Upper lobe of right lung (tissue), 1 donor: ENCODE data around the gene TOR4A. TPM values are rescaled to one million over a fixed set of nuclear protein-coding genes. Genes with fewer than 3 reads are reported as not detected.

Experiments used
- ATAC-seq: fragments of 200-7000 bp; cut with Tn5 transposase; one replicate; pipeline ENCODE4 v1.9.1; 2020; ENCODE audit warnings: mild to moderate bottlenecking, moderate library complexity
- DNase-seq: peaks from one replicate; pipeline ENCODE4 v3.0.0-alpha.2; 2020
- H3K27ac ChIP-seq: fragments of 200-600 bp; one replicate; pipeline ENCODE4 v1.8.0; 2022
- H3K27me3 ChIP-seq: fragments of 200-600 bp; one replicate; pipeline ENCODE4 v1.8.0; 2022; ENCODE audit warnings: mild to moderate bottlenecking
- H3K36me3 ChIP-seq: fragments of 200-600 bp; one replicate; pipeline ENCODE4 v1.8.0; 2022
- H3K4me1 ChIP-seq: fragments of 200-600 bp; one replicate; pipeline ENCODE4 v1.8.0; 2022
- H3K4me3 ChIP-seq: fragments of 200-600 bp; one replicate; pipeline ENCODE4 v1.8.0; 2022; ENCODE audit warnings: mild to moderate bottlenecking
- H3K9me3 ChIP-seq: fragments of 200-600 bp; one replicate; pipeline ENCODE4 v1.8.0; 2022
- intact Hi-C: fragments of 100-400 bp; cut with DNase I; formaldehyde crosslinking; loops from one replicate; pipeline ENCODE4 v1.11.0; 2022
- total RNA-seq: library from RNA; stranded (reverse); fragmentation: NEBNext Ultra II Directional; extraction: Animal tissue kit (Norgen Biotek cat#: 25700); gene quantifications from one replicate; pipeline ENCODE4 v1.2.1, GENCODE V29; 2021
- TF ChIP-seq, protein P1 (sequence below): fragments of 200-600 bp; IDR thresholded peaks from one replicate; pipeline ENCODE4 v1.8.0; 2022; ENCODE audit warnings: antibody characterized with exemption
- donor health status: DM: no; HTN: yes; CAD: no; lungs with severe emphysema.

TOR4A gene
- total RNA-seq, 1 donor from 2014 or later, result 27.4 TPM

DNA sequence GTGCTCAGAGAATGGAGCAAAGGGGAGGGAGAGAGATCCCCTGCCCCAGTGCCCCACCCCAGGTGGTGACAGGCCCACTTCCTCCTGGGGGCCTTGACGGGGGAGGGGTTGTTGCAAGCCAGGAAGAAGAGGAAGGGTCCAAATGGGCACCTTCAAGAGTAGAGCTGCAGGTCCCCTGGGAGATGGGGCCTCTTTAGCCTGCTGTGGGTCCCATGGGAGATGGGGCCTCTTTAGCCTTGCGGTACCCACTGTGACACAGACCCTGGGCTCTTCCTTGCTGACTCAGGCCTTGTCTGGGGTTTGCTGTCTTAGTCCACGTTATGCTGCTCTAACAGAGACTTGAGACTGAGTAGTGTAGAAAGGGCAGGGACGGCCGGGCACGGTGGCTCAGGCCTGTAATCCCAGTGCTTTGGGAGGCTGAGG lies 9.6 kb upstream of the TOR4A start:
- no peaks in the 10 kb centered on the region for H3K27me3 ChIP-seq
- peaks cover 48% of the 10 kb centered on the region for H3K36me3 ChIP-seq
- H3K4me1 ChIP-seq, result peaks cover 25% of the 10 kb centered on the region
- ATAC-seq (no peak), DNase-seq (no peak)
- TF ChIP-seq, protein P1, sequence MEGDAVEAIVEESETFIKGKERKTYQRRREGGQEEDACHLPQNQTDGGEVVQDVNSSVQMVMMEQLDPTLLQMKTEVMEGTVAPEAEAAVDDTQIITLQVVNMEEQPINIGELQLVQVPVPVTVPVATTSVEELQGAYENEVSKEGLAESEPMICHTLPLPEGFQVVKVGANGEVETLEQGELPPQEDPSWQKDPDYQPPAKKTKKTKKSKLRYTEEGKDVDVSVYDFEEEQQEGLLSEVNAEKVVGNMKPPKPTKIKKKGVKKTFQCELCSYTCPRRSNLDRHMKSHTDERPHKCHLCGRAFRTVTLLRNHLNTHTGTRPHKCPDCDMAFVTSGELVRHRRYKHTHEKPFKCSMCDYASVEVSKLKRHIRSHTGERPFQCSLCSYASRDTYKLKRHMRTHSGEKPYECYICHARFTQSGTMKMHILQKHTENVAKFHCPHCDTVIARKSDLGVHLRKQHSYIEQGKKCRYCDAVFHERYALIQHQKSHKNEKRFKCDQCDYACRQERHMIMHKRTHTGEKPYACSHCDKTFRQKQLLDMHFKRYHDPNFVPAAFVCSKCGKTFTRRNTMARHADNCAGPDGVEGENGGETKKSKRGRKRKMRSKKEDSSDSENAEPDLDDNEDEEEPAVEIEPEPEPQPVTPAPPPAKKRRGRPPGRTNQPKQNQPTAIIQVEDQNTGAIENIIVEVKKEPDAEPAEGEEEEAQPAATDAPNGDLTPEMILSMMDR, result no peak
- intact Hi-C loops, result no loop called here
- no peaks in the 10 kb centered on the region for H3K9me3 ChIP-seq
- no peak overlapping the region for H3K4me3 ChIP-seq
- peak overlapping the region; percentile 76 for H3K27ac ChIP-seq

DNA sequence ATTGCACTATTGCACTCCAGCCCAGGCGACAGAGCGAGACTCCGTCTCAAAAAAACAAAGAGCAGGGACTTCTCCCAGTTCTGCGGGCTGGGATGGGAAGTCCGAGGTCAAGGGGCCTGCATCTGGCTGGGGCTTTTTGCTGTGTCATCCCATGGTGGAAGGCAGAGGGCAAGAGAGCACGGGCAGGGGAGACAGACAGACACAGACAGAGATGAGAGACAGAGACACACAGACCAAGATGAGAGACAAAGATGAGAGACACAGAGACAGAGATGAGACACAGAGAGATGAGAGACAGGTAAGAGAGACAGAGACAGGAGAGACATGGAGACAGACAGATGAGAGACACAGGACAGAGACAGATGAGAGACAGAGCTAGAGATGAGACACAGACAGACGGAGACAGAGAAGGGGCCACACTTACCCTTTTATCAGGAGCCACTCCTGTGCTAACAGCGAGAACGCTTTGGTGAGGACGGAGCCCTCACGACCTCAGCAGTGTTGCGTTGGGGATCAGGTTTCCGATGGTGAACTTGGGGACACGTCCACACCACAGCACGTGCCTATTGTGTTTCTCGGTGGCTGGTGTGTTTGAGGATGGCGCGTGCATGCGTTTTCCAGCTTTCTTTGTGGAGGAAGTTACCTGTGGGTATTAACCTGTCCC lies 8.9 kb upstream of the TOR4A start:
- TF ChIP-seq, protein P1, result no peak
- intact Hi-C loops, result no loop called here
- Histone ChIP-seq H3K27ac (peak overlapping the region; percentile 76), H3K36me3 (peaks cover 50% of the 10 kb centered on the region), H3K27me3 (no peaks in the 10 kb centered on the region), H3K4me3 (peak overlapping the region; percentile 16), H3K9me3 (no peaks in the 10 kb centered on the region), H3K4me1 (peaks cover 25% of the 10 kb centered on the region)
- ATAC-seq, result no peak
- DNase-seq, result no peak

DNA sequence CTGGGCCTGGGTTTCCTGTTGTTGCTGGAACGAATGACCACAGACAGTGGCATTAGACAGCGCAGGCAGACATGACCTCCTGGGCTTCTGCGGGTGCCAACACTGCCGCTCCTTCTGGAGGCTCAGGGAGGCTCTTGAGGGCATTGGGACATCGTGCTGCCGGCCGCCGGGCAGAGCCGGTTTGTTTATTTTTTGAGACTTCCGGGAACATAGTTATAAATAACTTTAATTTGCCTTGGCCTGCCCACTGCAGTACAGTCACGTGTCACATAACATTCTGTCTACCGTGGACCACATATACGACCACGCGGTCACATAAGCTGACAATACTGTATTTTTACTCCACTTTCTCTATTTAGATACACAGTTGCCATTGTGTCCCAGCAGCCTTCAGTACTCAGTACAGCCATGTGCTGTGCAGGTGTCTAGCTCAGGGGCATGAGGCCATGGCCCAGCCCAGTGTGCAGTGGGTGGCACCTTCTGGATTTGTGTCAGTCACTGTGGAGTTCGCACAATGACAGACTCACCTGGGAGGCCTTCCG lies 8.2 kb upstream of the TOR4A start:
- peak; percentile 89 for DNase-seq
- Histone ChIP-seq H3K27me3 (no peaks in the 10 kb centered on the region), H3K4me1 (peaks cover 32% of the 10 kb centered on the region), H3K4me3 (peak overlapping the region; percentile 16), H3K36me3 (peaks cover 44% of the 10 kb centered on the region), H3K27ac (peak overlapping the region; percentile 77), H3K9me3 (no peaks in the 10 kb centered on the region)
- intact Hi-C loops, result no loop called here
- ATAC-seq, result peak; percentile 81
- TF ChIP-seq, protein P1, result no peak

DNA sequence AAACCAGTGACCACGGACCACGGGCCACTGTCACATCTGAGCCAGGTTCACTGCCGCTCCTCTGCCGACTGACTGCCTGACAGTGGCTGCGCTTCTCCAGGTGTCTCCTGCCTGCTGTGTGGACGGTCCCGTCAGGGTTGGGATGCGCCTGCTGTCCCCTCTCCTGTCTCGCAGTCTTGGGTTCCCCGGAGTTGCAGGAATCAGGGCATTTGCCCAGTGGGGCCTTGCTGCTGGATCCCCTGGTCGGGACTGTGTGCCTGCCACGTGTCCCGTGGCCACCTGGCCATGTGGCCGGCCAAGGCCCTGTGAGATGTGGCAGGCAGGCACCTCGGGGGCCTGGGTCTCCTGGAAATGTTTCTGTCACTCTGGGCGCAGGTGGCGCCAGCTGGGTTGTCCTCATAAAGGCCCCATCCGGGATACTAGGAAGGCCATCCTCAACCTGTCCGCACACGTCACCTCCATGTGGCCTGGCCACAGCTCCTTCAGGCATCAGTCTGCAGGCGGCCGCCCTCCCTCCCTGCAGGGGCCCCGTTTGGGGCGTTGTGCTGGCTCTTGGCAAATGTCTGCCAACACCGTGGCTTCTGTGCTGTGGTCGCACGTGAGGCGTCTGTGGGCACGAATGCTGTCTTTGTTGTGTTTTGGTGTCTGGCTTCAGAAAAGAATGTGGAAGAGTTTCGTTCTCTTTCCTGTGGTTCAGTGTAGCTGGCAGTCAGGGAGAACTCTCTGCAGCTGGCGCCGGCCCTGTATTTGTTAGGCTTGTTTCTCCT lies 6.4 kb upstream of the TOR4A start:
- no peaks in the 10 kb centered on the region for H3K27me3 ChIP-seq
- TF ChIP-seq, protein P1, result no peak
- peaks cover 45% of the 10 kb centered on the region for H3K4me1 ChIP-seq
- H3K27ac ChIP-seq, result no peak overlapping the region
- intact Hi-C loops, result no loop called here
- peaks cover 32% of the 10 kb centered on the region for H3K36me3 ChIP-seq
- ATAC-seq (no peak), DNase-seq (peak; percentile 67)
- no peaks in the 10 kb centered on the region for H3K9me3 ChIP-seq
- no peak overlapping the region for H3K4me3 ChIP-seq

DNA sequence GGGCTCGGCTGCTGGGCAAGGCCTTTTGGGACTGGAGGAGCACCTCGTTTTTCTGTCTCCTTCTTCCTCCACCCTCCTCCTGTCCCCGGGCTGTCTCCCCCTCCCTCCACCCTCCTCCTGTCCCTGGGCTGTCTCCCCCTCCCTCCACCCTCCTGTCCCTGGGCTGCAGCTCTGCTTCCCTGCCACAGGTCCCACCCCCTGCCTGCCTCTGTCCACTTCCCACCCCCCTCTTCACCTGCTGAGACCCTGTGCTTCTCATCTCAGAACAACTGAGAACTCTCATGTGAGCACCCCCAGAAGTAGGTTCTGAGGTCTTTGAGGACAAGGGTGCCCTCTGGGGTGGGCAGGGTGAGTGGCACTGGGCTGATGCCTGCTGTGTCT lies 5.8 kb upstream of the TOR4A start:
- H3K4me1 ChIP-seq, result peaks cover 51% of the 10 kb centered on the region
- intact Hi-C loops, result no loop called here
- ATAC-seq (no peak), DNase-seq (no peak)
- no peaks in the 10 kb centered on the region for H3K27me3 ChIP-seq
- TF ChIP-seq, protein P1, result no peak
- H3K9me3 ChIP-seq, result no peaks in the 10 kb centered on the region
- no peak overlapping the region for H3K27ac ChIP-seq
- peaks cover 28% of the 10 kb centered on the region for H3K36me3 ChIP-seq
- H3K4me3 ChIP-seq, result no peak overlapping the region
